PC-3 (cell line): Measurements from ENCODE around the gene PEPD.

ENCODE experiments used
- CTCF ChIP-seq: fragments of 300-600 bp; sonication (generic); conservative IDR thresholded peaks from 2 replicates; pipeline ENCODE4 v1.5.1; 2017; ENCODE audit warnings: antibody characterized with exemption, low read depth, mild to moderate bottlenecking, low read length
- EZH2 ChIP-seq: fragments of 300-600 bp; sonication (generic); IDR thresholded peaks from one replicate; pipeline ENCODE4 v1.6.1; 2017; ENCODE audit warnings: antibody characterized with exemption, mild to moderate bottlenecking, low read length; ENCODE audit not compliant: unreplicated experiment

- no peak for TF ChIP-seq CTCF
- no peak for TF ChIP-seq EZH2
These were observed 7.6 kb upstream of the PEPD start for GRCh38 chr19:33529094-33529676.
